Fibroblast of lung (primary cell): ENCODE measurements around the gene NTRK3. TPM values are rescaled to one million over a fixed set of nuclear protein-coding genes. Genes with fewer than 3 reads are reported as not detected.

Experiments
- DNase-seq, 2 donors: peaks; one replicate each; pipeline versions ENCODE4 v3.0.0 to v3.0.0-alpha.2; 2010; ENCODE audit warnings: low read depth in 2 of 2
- H2AFZ ChIP-seq: 2 replicates; pipeline ENCODE4 v1.5.1; 2012; ENCODE audit warnings: low read length, control low read depth, inconsistent platforms
- H3K27ac ChIP-seq: 2 replicates; pipeline ENCODE4 v1.5.1; 2011; ENCODE audit warnings: low read length, control low read depth; ENCODE audit not compliant: insufficient read depth
- H3K27me3 ChIP-seq: 2 replicates; pipeline ENCODE4 v1.5.1; 2011; ENCODE audit warnings: mild to moderate bottlenecking, low read length; ENCODE audit not compliant: control insufficient read depth, insufficient read depth
- H3K36me3 ChIP-seq: 2 replicates; pipeline ENCODE4 v1.5.1; 2011; ENCODE audit warnings: low read length; ENCODE audit not compliant: control insufficient read depth, insufficient read depth
- H3K4me1 ChIP-seq: 2 replicates; pipeline ENCODE4 v1.5.1; 2011; ENCODE audit warnings: low read length; ENCODE audit not compliant: control insufficient read depth, insufficient read depth; ENCODE audit errors: extremely low read depth
- H3K4me2 ChIP-seq: 2 replicates; pipeline ENCODE4 v1.5.1; 2011; ENCODE audit warnings: low read length, control low read depth; ENCODE audit not compliant: insufficient read depth; ENCODE audit errors: extremely low read depth
- H3K4me3 ChIP-seq, 4 experiments: fragments of 200-600 bp in 1 of 4; sonication (generic) in 1 of 4; replicated peaks in 1 of 4; 2 replicates each; pipeline ENCODE4 v1.5.1; 2011 to 2016; ENCODE audit warnings: low read length in 4 of 4, low read depth in 3 of 4, mild to moderate bottlenecking in 3 of 4, control low read depth in 2 of 4, inconsistent platforms in 1 of 4, mixed read lengths in 1 of 4; ENCODE audit not compliant: insufficient read depth in 1 of 4; ENCODE audit errors: control extremely low read depth in 1 of 4
- H3K79me2 ChIP-seq: 2 replicates; pipeline ENCODE4 v1.5.1; 2012; ENCODE audit warnings: mild to moderate bottlenecking, low read length, inconsistent platforms; ENCODE audit not compliant: control insufficient read depth, insufficient read depth
- H3K9ac ChIP-seq: 2 replicates; pipeline ENCODE4 v1.5.1; 2011; ENCODE audit warnings: mild to moderate bottlenecking, low read length, control low read depth; ENCODE audit not compliant: insufficient read depth
- H3K9me3 ChIP-seq: 2 replicates; pipeline ENCODE4 v1.5.1; 2012; ENCODE audit warnings: low read depth, low read length; ENCODE audit not compliant: control insufficient read depth, insufficient read depth
- H4K20me1 ChIP-seq: 2 replicates; pipeline ENCODE4 v1.5.1; 2011; ENCODE audit warnings: low read length; ENCODE audit not compliant: control insufficient read depth, insufficient read depth; ENCODE audit errors: extremely low read depth
- CTCF ChIP-seq, 2 donors: IDR thresholded peaks in 1 of 2; conservative IDR thresholded peaks in 1 of 2; 1 replicate in 1 of 2; 2 replicates in 1 of 2; pipeline ENCODE4 v1.5.1; 2011 to 2012; ENCODE audit warnings: low read length in 2 of 2, control low read depth in 1 of 2, inconsistent platforms in 1 of 2, low read depth in 1 of 2, mild to moderate bottlenecking in 1 of 2
- EZH2 ChIP-seq: IDR thresholded peaks from 2 replicates; pipeline ENCODE4 v1.5.1; 2012; ENCODE audit warnings: low read length, control low read depth, mild to moderate bottlenecking; ENCODE audit errors: missing control alignments
- polyA plus RNA-seq, 2 donors: library from polyadenylated mRNA; depleted of rRNA in 1 of 2; stranded (reverse) in 1 of 2; unstranded in 1 of 2; fragments of >200 nt; gene quantifications; 2 replicates each; pipeline ENCODE4 v1.2.1, GENCODE V29; 2011 to 2012; ENCODE audit warnings: missing spikeins in 1 of 2
- total RNA-seq: library from RNA; depleted of rRNA; stranded (reverse); fragments of >200 nt; gene quantifications from 2 replicates; pipeline ENCODE4 v1.2.1, GENCODE V29; 2014

Gene NTRK3
- total and polyA plus RNA-seq, 2 donors (not counting 1 experiment from before 2014, with no cell fraction given) = 0.06 TPM; not detected in 1

- Histone ChIP-seq H3K9ac (no peak overlapping the region), H3K9me3 (no peaks in the 10 kb centered on the region), H3K27ac (no peak overlapping the region), H3K4me2 (no peak overlapping the region), H3K4me1 (no peaks in the 10 kb centered on the region), H2AFZ (no peak overlapping the region), H4K20me1 (no peaks in the 10 kb centered on the region), H3K79me2 (no peaks in the 10 kb centered on the region), H3K27me3 (no peaks in the 10 kb centered on the region), H3K36me3 (no peaks in the 10 kb centered on the region), H3K4me3 (no peak overlapping the region)
- DNase-seq = no peak
- TF ChIP-seq EZH2 (no peak), CTCF (conservative IDR thresholded peaks at IDR 0.05 in 1 of 2, IDR thresholded peaks at IDR 0.05 in 1 of 2; ENCODE audit: low read depth in 1 of 2, low read length in 2 of 2) (no peak)
Observed at GRCh38 chr15:87935583-87935982, 321.0 kb downstream of the NTRK3 start.

- no peak overlapping the region for H3K4me3 ChIP-seq
Observed at GRCh38 chr15:87931584-87931983, 325.0 kb downstream of the NTRK3 start.

GRCh38 chr15:87930457-87930856, 326.1 kb downstream of the NTRK3 start:
- Histone ChIP-seq H3K4me1 (no peaks in the 10 kb centered on the region), H3K9me3 (no peaks in the 10 kb centered on the region), H3K79me2 (no peaks in the 10 kb centered on the region), H3K27me3 (no peaks in the 10 kb centered on the region), H3K4me3 (no peak overlapping the region), H3K9ac (no peak overlapping the region), H3K27ac (no peak overlapping the region), H3K4me2 (no peak overlapping the region), H4K20me1 (no peaks in the 10 kb centered on the region), H2AFZ (no peak overlapping the region), H3K36me3 (no peaks in the 10 kb centered on the region)
- TF ChIP-seq EZH2 (no peak), CTCF (conservative IDR thresholded peaks at IDR 0.05 in 1 of 2, IDR thresholded peaks at IDR 0.05 in 1 of 2; ENCODE audit: low read depth in 1 of 2, low read length in 2 of 2) (no peak)
- DNase-seq = no peak

More at GRCh38 chr15:87931584-87931983, 325.0 kb downstream of the NTRK3 start:
- Histone ChIP-seq H3K27me3 (no peaks in the 10 kb centered on the region), H3K9me3 (no peaks in the 10 kb centered on the region), H2AFZ (no peak overlapping the region), H4K20me1 (no peaks in the 10 kb centered on the region), H3K79me2 (no peaks in the 10 kb centered on the region), H3K9ac (no peak overlapping the region), H3K4me1 (no peaks in the 10 kb centered on the region), H3K36me3 (no peaks in the 10 kb centered on the region), H3K27ac (no peak overlapping the region), H3K4me2 (no peak overlapping the region)
- no peak for TF ChIP-seq CTCF (conservative IDR thresholded peaks at IDR 0.05 in 1 of 2, IDR thresholded peaks at IDR 0.05 in 1 of 2; ENCODE audit: low read depth in 1 of 2, low read length in 2 of 2)
- no peak for TF ChIP-seq EZH2
- peak in 1 of 2 donors; percentile 12 for DNase-seq
